K562 treated with DMSO at 1 percent for 24 hours (cell line): ENCODE data around the gene TNK2. TPM values are rescaled to one million over a fixed set of nuclear protein-coding genes. Genes with fewer than 3 reads are reported as not detected.

Experiments
- total RNA-seq: library from RNA; unstranded; fragments of 300-600 nt; gene quantifications from 2 replicates; pipeline ENCODE4 v1.2.3, GENCODE V29; 2022; ENCODE audit warnings: low read depth; ENCODE audit not compliant: insufficient read depth

TNK2 gene
- total RNA-seq: 32.8 and 33.4 TPM in 2 replicates

GRCh38 chr3:195907934-195908693 is at the start of gene TNK2:
TNK2 (minus strand) TSS chr3:195908551; CDS start chr3:195888588, 19,963 bp downstream.

Other genes starting within 250 kb of the TNK2 start
- gene MUC20, start 187.6 kb downstream of the TNK2 start, total RNA-seq: 1.3 and 2.5 TPM in 2 replicates
- 0.47 and 0.66 TPM in 2 replicates for gene MUC4, start 96.6 kb downstream of the TNK2 start, total RNA-seq
- gene TFRC, start 173.5 kb upstream of the TNK2 start, total RNA-seq: 47.3 and 50.6 TPM in 2 replicates